GM19193 (cell line): Measurements from ENCODE around the gene HAO1.

Experiments used
- POLR2A ChIP-seq: IDR thresholded peaks from 4 replicates; pipeline ENCODE4 v1.6.1; 2011; ENCODE audit not compliant: insufficient read depth, insufficient read length; ENCODE audit errors: extremely low read depth

Gene HAO1

DNA sequence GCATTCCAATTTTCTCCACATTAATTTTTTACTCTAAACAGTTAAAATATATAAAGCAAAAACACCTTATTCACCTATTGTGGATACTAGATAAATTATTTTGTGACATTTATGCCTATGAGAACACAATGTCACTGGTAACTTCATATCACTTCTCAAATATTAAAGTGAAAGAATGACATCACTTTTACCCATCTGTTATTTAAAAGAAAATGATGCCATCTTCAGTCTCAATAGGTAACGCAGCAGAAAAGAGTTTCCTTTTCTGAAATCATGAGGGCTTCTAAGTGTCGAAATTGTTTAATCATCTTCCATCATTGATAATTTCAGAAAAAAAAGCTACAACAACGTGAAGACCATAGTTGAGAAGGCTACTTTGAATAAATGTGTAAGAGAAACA is 2.9 kb downstream of the HAO1 start:
- TF ChIP-seq POLR2A: no peak

DNA sequence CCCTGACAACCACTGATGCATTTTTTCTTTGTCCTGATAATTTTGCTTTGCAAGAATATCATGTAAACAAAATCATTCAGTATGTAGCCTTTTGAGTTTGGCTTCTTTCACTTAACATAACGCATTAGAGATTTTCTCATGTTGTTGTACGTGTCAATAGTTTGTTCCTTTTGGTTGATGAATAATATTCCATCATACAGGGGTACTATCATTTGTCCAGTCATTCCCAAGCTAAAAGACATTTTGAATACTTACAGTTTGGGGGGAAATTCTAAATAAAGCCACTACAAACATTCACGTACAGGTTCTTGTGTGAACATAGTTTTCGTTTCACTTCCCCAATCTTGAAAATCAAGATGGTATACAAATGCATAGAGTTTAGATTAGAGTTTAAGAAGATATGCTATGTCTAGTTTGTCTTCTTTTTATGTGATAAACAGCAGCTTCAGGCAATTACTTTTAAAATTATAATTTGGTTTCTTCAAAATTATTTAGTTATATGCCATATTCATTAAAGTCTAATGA is 5.2 kb downstream of the HAO1 start:
- TF ChIP-seq POLR2A: no peak

DNA sequence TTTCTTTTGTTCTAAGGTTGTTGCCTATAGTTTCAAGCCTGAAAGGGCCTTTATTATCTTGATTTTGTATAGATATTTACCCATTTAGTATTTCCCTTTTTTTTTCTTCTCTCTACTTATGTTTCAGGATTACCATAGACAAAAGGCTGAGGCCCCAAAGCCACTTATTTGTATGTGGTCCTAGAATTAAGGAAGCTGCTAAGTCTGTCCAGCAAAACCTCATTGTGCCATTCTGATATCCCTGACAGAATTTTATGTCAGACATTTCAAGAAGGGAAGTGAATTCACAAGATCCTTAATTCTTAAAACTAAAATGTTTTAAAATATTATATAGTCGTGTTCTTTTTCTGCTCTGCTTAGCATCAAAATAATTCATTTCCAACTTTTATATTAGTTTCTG is 6.9 kb downstream of the HAO1 start:
- TF ChIP-seq POLR2A: no peak

DNA sequence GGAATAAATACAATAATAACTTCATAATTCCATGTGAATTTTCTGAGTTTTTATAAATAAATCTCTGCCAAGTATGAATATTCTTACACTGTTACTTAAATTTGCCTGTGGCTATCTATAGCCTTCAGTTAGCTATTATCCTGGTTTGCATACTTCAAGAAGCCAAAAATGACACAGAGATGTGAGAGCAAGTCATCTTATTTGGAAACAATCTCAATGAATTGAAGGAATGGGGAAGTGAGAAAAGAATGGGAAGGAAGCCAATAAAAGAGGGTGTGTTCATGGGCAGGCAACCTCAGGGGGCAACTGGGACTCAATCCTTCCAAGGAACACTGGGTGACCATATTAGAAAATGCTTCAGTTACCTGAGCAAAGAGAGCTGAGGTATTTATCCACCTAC is 9.9 kb downstream of the HAO1 start:
- TF ChIP-seq POLR2A: no peak

DNA sequence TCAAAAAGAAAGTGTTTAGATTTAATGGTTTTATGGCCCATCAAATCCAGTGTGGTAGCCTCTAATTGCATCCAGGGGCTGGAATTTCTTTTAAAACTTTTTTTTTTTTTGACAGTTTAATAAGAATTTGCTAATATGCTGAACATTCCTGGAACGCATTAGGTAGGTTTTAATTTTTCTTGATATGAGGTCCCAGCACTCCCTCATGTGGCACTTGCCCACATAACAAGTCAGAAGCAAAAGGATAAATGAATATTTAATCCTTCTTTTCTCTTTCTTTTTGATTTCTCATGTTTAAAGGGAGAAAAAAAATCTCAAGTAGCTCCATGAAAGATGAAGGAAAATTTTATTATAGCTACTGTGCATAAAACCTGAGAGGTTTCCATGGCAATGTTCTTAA is 13.5 kb downstream of the HAO1 start:
- no peak for TF ChIP-seq POLR2A

DNA sequence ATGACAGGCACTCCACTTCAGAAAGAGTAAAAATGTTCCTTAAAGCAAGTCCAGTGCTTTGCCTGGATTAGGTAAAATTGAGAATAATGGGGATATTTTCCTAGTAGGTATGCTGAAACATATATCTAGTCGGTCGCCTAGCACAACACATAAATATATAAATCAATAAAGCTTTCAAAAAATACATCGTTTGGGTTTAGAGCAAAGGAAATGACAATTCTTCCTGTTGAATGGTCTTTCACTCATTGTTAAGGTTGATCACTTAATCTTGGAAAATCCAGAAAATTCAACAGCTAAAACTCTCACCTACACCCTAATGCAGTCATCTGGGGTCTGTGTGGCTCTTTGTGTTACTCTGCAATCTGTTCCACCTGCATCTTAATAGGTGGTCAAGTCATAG is 13.9 kb downstream of the HAO1 start:
- no peak for TF ChIP-seq POLR2A

DNA sequence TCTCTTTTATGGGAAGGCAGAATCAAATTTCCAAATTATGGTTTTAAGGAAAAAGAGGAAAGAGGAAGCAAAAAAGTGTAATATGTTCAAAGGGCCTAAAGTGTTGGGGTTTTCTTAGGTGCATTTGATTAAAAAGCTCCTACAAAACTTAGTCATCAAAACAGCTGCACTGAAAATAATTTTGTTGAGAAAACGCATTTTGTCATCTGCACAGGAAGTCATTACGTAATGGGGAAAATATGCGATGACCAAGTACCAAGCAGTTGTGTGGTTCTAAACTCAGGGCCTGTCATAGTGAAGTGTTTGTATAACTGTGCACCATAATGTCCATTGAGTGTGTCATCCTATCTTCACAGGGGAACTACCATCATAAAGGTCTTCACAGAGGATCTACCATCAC is 15.6 kb downstream of the HAO1 start:
- TF ChIP-seq POLR2A: no peak

DNA sequence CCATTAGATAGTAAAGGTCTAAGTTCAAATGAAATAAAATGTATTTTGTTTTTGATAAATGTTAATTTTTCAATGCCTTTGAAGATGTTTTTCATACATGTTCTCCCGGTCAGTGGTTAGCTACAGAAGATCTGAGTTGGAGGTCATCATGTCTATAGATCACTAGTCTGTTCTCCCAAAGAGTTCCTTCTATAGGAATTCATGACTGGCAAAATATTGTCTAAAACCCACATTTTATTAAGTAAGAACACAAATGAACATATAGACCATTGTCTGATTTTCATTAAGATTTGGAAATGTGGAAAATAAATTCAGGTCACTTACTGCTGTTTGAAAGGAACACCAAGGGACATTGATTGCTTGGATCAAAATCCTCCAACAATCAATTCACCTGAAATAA is 23.6 kb downstream of the HAO1 start:
- no peak for TF ChIP-seq POLR2A

DNA sequence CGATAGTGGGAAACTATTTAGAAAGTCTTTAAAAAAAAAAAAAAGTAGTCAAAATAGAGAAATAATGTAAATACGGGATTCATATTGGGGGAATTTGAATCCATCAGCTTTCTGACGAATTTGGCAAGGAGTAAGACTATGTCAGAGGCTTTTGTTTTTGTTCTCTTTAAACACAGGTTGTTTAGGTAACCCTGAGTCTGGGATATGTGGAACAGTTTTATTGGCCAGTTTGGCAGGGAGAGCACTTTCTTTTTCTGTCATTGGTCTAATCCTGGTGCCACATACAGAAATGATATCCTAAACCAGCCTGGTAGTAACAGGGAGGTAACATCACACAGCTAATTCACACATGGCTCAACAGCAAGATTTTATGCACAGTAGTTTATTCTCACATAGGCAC is 27.7 kb downstream of the HAO1 start:
- no peak for TF ChIP-seq POLR2A

DNA sequence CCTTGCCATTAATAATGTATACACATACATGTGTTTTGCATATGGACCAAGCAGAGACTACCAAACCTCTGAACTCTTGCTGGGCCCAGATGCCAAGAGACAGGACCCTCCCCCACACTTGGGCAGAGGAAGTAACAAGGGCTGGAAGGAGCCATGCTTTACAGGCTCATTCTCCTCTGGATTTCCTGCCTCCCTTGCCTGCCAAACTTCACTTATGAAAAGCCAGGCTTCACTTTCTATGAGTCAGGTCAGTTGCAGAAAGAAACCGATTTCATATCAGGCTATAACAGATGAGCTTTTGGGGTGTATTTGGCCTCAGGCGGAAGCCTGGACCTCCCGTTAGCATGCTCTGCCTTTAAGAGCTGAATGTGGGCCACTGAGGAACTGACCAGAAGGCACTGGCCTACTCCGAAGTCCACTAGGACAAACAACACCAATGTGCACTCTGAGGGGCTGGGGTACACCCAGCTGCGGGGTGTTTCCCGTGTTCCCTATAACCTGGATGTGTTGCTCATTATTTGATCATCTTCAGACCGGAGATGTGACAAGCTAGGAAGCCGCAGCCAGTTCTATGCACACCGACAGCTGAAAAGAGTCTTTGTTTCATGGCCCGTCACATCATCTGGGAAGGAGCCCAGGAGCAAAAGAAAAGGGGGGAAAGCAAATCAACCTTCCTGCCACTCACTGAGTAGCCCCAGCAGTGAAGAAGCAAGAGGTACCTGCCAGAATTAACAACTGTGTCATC is 28.5 kb downstream of the HAO1 start:
- no peak for TF ChIP-seq POLR2A

DNA sequence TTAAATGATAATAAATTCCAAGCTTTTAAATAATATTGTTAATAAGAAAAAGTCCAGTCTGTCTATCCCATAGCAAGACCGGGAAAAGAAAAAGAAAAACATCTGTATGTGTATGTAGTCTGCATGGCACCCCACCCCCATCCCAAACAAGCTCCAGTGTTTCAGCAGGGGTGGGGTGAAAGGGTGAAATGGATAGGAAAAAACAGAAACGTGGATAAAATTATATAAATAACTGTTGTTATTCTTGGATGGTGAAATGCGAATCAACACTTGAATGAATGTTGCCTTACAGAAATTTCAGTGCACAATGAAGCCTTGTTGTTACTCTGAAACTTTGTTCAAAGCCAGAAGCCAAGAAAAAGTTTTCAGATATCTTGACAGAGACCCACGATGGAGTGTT is 31.4 kb downstream of the HAO1 start:
- no peak for TF ChIP-seq POLR2A

DNA sequence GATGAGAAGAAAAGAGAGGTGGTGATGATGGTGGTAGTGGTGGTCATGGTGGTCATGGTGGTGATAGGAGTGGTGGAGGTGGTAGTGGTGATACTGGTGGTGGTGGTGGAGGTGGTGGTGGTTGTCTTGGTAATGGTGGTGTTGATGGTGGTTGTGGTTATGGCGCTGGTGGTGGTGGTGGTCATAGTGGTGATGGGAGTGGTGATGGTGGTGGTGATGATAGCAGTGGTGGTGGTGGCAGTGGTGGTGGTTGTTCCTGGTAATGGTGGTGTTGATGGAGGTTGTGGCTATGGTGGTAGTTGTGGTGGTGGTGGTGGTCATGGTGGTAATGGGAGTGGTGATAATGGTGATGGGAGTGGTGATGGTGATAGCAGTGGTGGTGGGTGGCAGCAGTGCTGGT is 36.8 kb downstream of the HAO1 start:
- TF ChIP-seq POLR2A: no peak

DNA sequence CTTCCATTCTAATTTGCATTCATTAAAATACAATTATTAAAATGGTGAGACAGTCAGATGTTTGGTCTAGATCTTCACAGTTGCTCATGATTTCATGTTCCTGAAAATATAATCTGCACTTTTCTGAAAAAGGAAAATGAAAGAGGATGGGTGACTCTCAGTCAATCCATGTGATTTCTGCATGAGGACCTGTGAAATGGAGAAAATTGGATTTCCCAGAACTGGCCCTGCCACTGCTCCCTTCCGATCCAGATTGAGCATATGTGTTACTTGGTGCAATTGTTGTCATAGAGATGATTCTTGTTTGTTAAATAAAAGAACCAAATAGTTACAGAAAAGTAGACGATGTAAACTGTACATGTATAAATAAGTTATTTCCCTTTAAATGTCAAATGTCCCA is 37.4 kb downstream of the HAO1 start:
- no peak for TF ChIP-seq POLR2A

DNA sequence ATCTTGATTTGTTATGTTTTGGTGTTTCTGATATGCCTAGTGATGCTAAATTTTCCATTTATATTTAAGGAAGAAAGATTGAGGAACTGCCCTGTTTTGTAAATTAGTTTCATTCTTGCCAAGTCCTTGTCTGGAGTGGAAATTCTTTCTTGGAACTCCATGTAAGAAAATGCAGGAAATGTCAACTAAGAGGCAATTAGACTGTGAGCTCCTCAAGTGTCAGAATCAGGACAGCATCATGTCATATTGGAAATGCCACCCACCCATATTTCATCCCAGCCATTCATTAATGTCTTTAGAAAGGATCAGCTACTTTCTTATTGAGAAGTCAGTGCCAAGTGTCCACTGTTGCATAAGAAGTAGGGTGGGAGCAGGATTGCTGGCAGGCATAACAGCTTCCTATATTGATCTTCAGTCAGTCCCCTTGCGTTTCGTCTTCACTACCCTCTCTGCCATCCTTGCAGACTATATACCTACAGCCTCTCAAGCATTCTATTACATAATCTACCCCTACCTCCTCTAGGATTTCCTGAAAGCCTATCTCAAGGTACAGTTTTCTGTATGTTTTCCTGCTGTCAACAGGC is 42.4 kb downstream of the HAO1 start:
- no peak for TF ChIP-seq POLR2A

DNA sequence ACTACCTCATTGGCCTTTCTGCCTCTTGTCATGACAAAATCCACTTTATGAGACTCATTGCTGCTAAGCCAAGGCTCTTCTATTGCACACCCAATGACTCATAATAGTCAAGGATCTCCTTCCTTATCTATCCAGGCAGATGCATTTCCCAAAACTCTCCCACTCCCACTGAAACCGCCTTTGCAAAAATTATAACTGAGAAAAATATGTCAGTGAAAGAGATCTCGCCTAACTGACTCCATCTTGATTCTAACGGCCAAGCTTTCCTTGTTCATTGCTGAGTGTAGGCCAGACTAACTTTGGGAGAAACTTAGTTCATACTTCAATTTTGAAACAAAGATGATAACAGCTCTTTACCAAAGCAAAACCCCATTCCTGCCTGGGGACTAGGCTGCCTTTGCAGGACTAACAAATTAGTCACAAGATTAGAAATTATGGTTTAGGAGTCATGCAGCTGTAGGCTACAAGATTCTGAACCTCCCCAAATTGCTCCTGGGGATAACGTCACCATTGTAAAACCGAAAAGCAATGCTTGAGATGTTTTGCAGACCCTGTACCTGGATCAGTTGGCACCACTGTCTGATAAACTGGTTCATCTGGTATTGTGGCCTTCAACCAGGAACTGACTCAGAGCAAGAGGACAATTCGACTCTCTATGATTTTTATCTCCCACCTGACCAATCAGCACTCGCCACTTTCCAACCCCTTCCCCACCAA is 47.1 kb downstream of the HAO1 start:
- no peak for TF ChIP-seq POLR2A

DNA sequence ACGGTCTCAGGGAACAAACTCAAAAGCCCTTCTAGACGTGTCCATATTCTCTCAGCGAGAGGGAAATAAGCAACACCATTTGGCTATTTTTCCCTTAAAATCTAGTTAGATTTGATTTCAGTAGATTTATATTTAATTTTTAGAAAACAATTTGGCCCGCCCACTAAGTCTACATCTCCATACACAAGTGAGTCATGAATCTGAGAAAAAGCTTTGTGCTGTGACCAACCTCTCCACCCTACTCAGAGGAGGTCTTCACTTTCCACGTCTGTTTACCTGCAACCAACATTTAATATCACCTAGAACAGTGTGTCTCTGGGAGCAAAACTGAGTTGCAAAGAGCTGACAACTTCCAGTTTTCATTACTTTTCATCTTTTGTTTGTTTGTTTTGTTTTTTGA is 48.6 kb downstream of the HAO1 start:
- TF ChIP-seq POLR2A: no peak

DNA sequence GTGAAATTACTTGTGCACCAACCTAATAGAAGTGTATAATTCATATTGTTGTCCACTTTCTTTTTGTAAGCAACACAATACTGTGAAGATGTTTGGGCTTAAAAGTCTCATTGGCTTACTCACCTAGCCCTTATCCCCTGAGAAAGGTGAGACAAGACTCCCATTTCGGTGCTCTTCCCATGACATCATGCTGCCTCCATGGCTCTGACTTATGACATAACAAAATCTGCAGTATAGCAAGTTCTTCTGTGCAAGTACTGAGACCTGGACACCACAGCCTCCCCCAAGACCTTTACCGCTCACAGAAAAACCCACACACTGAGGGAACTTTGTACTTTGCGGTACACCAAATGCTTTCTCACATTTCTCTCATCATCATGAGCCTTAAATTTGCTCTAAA is 50.5 kb downstream of the HAO1 start:
- no peak for TF ChIP-seq POLR2A

DNA sequence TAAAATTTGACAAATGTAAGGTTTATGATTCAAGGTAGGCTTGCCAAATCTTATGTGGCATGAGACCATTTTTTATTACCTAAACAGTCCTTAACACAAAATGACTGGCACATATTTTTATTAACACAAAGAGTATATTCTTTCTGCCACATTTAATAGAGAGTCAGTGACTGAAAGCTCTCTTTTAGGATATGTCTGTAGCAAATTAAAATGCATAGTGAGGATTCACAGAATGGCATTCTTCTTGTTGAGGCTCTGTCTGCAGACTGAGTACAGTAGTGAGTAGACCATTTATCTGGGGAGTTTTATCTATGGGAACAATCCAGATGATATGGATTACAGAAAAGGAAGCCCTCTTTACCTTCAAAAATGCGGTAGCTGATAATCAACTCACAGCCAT is 56.5 kb downstream of the HAO1 start:
- TF ChIP-seq POLR2A: no peak
